ENCODE measurements around the gene PTTG1IP.

PTTG1IP gene

GRCh38 chr21:44805226-44805625 is 68.3 kb downstream of the PTTG1IP start:
- H3K27me3 ChIP-seq (ENCODE audit: insufficient read depth, low read length) = no peaks in the 10 kb centered on the region

GRCh38 chr21:44804762-44805161 is 68.7 kb downstream of the PTTG1IP start:
- Histone ChIP-seq H2BK120ac (ENCODE audit: insufficient read depth, low read length, poor library complexity) (no peak overlapping the region), H2BK12ac (ENCODE audit: low read length) (no peak overlapping the region), H3K79me2 (ENCODE audit: control insufficient read depth, insufficient read depth, low read length, poor library complexity) (peaks cover 10% of the 10 kb centered on the region), H3K79me1 (ENCODE audit: low read length) (peaks cover 6% of the 10 kb centered on the region), H3K4me1 (ENCODE audit: control insufficient read depth in 1 of 2, insufficient read depth in 2 of 2, low read length in 2 of 2) (peaks cover 6 to 11% of the 10 kb centered on the region in 2 experiments), H3K9ac (ENCODE audit: low read length) (no peak overlapping the region), H4K12ac (ENCODE audit: low read depth, low read length) (no peak overlapping the region), H2AFZ (ENCODE audit: insufficient read depth, low read length, poor library complexity) (no peak overlapping the region), H3K36me3 (ENCODE audit: control insufficient read depth in 1 of 2, insufficient read depth in 2 of 2, low read length in 2 of 2) (peaks cover 33 to 46% of the 10 kb centered on the region in 2 experiments), H3K23ac (ENCODE audit: low read length) (no peak overlapping the region), H4K8ac (ENCODE audit: low read depth, low read length) (no peak overlapping the region), H3K4me2 (ENCODE audit: low read length) (no peak overlapping the region), H3K27ac (ENCODE audit: low read depth, low read length) (no peak overlapping the region), H2AK5ac (ENCODE audit: low read length) (no peak overlapping the region), H3K14ac (ENCODE audit: low read length) (no peak overlapping the region), H3K27me3 (ENCODE audit: insufficient read depth, low read length) (no peaks in the 10 kb centered on the region), H4K91ac (ENCODE audit: low read depth, low read length) (no peak overlapping the region), H2BK5ac (ENCODE audit: low read depth, low read length, poor library complexity) (no peak overlapping the region), H3K4ac (ENCODE audit: low read depth, low read length) (no peak overlapping the region), H3K9me3 (ENCODE audit: insufficient read depth, low read depth, low read length) (no peaks in the 10 kb centered on the region), H3K4me3 (ENCODE audit: low read depth, low read length) (no peak overlapping the region), H3K18ac (ENCODE audit: low read length) (no peak overlapping the region)
- WGBS (ENCODE audit: extremely low coverage, insufficient coverage, insufficient read length) = no CpG with 5 or more reads among the region's 6 CpGs
- DNase-seq = no peak

More at GRCh38 chr21:44805226-44805625, 68.3 kb downstream of the PTTG1IP start:
- no CpG with 5 or more reads among the region's 4 CpGs for WGBS (ENCODE audit: extremely low coverage, insufficient coverage, insufficient read length)
- Histone ChIP-seq H2BK12ac (ENCODE audit: low read length) (no peak overlapping the region), H3K4ac (ENCODE audit: low read depth, low read length) (no peak overlapping the region), H2AK5ac (ENCODE audit: low read length) (no peak overlapping the region), H3K79me1 (ENCODE audit: low read length) (peaks cover 6% of the 10 kb centered on the region), H3K27ac (ENCODE audit: low read depth, low read length) (no peak overlapping the region), H2AFZ (ENCODE audit: insufficient read depth, low read length, poor library complexity) (no peak overlapping the region), H3K23ac (ENCODE audit: low read length) (no peak overlapping the region), H4K91ac (ENCODE audit: low read depth, low read length) (no peak overlapping the region), H4K12ac (ENCODE audit: low read depth, low read length) (no peak overlapping the region), H3K4me2 (ENCODE audit: low read length) (no peak overlapping the region), H3K36me3 (ENCODE audit: control insufficient read depth in 1 of 2, insufficient read depth in 2 of 2, low read length in 2 of 2) (peaks cover 37 to 51% of the 10 kb centered on the region in 2 experiments), H2BK120ac (ENCODE audit: insufficient read depth, low read length, poor library complexity) (no peak overlapping the region), H3K18ac (ENCODE audit: low read length) (no peak overlapping the region), H3K4me3 (ENCODE audit: low read depth, low read length) (no peak overlapping the region), H3K4me1 (ENCODE audit: control insufficient read depth in 1 of 2, insufficient read depth in 2 of 2, low read length in 2 of 2) (peaks cover 6 to 11% of the 10 kb centered on the region in 2 experiments), H2BK5ac (ENCODE audit: low read depth, low read length, poor library complexity) (no peak overlapping the region), H3K9me3 (ENCODE audit: insufficient read depth, low read depth, low read length) (no peaks in the 10 kb centered on the region), H3K9ac (ENCODE audit: low read length) (no peak overlapping the region), H3K79me2 (ENCODE audit: control insufficient read depth, insufficient read depth, low read length, poor library complexity) (peaks cover 10% of the 10 kb centered on the region), H3K14ac (ENCODE audit: low read length) (no peak overlapping the region), H4K8ac (ENCODE audit: low read depth, low read length) (no peak overlapping the region)
- no peak for DNase-seq

- Histone ChIP-seq H4K91ac (ENCODE audit: low read depth, low read length) (no peak overlapping the region), H2AFZ (ENCODE audit: insufficient read depth, low read length, poor library complexity) (no peak overlapping the region), H3K79me2 (ENCODE audit: control insufficient read depth, insufficient read depth, low read length, poor library complexity) (peaks cover 10% of the 10 kb centered on the region), H3K4me2 (ENCODE audit: low read length) (no peak overlapping the region), H3K79me1 (ENCODE audit: low read length) (peaks cover 6% of the 10 kb centered on the region), H3K36me3 (ENCODE audit: control insufficient read depth in 1 of 2, insufficient read depth in 2 of 2, low read length in 2 of 2) (peaks cover 27 to 39% of the 10 kb centered on the region in 2 experiments), H3K4ac (ENCODE audit: low read depth, low read length) (no peak overlapping the region), H4K12ac (ENCODE audit: low read depth, low read length) (no peak overlapping the region), H3K4me3 (ENCODE audit: low read depth, low read length) (no peak overlapping the region), H2BK5ac (ENCODE audit: low read depth, low read length, poor library complexity) (no peak overlapping the region), H3K14ac (ENCODE audit: low read length) (no peak overlapping the region), H2BK120ac (ENCODE audit: insufficient read depth, low read length, poor library complexity) (no peak overlapping the region), H3K27ac (ENCODE audit: low read depth, low read length) (no peak overlapping the region), H3K27me3 (ENCODE audit: insufficient read depth, low read length) (no peaks in the 10 kb centered on the region), H3K18ac (ENCODE audit: low read length) (no peak overlapping the region), H4K8ac (ENCODE audit: low read depth, low read length) (no peak overlapping the region), H2BK12ac (ENCODE audit: low read length) (no peak overlapping the region), H3K23ac (ENCODE audit: low read length) (no peak overlapping the region), H3K9ac (ENCODE audit: low read length) (no peak overlapping the region), H3K9me3 (ENCODE audit: insufficient read depth, low read depth, low read length) (no peaks in the 10 kb centered on the region), H3K4me1 (ENCODE audit: control insufficient read depth in 1 of 2, insufficient read depth in 2 of 2, low read length in 2 of 2) (peaks cover 6 to 11% of the 10 kb centered on the region in 2 experiments), H2AK5ac (ENCODE audit: low read length) (no peak overlapping the region)
- no peak for DNase-seq
- WGBS (ENCODE audit: extremely low coverage, insufficient coverage, insufficient read length) = no CpG with 5 or more reads among the region's 3 CpGs
Measured at GRCh38 chr21:44803651-44804050, 69.8 kb downstream of the PTTG1IP start.

GRCh38 chr21:44802396-44803153 is 70.9 kb downstream of the PTTG1IP start:
- Histone ChIP-seq H4K12ac (ENCODE audit: low read depth, low read length) (peak overlapping the region; percentile 41), H3K23ac (ENCODE audit: low read length) (no peak overlapping the region), H3K79me1 (ENCODE audit: low read length) (peaks cover 6% of the 10 kb centered on the region), H2AFZ (ENCODE audit: insufficient read depth, low read length, poor library complexity) (peak overlapping the region; percentile 17), H3K18ac (ENCODE audit: low read length) (no peak overlapping the region), H3K79me2 (ENCODE audit: control insufficient read depth, insufficient read depth, low read length, poor library complexity) (peaks cover 13% of the 10 kb centered on the region), H2BK12ac (ENCODE audit: low read length) (no peak overlapping the region), H3K27me3 (ENCODE audit: insufficient read depth, low read length) (no peaks in the 10 kb centered on the region), H3K27ac (ENCODE audit: low read depth, low read length) (no peak overlapping the region), H3K4me3 (ENCODE audit: low read depth, low read length) (peak overlapping the region; percentile 93), H2BK5ac (ENCODE audit: low read depth, low read length, poor library complexity) (no peak overlapping the region), H3K9me3 (ENCODE audit: insufficient read depth, low read depth, low read length) (no peaks in the 10 kb centered on the region), H3K4ac (ENCODE audit: low read depth, low read length) (no peak overlapping the region), H3K4me1 (ENCODE audit: control insufficient read depth in 1 of 2, insufficient read depth in 2 of 2, low read length in 2 of 2) (peaks cover 6 to 11% of the 10 kb centered on the region in 2 experiments), H3K36me3 (ENCODE audit: control insufficient read depth in 1 of 2, insufficient read depth in 2 of 2, low read length in 2 of 2) (peaks cover 22 to 30% of the 10 kb centered on the region in 2 experiments), H3K9ac (ENCODE audit: low read length) (peak overlapping the region; percentile 75), H2AK5ac (ENCODE audit: low read length) (no peak overlapping the region), H2BK120ac (ENCODE audit: insufficient read depth, low read length, poor library complexity) (no peak overlapping the region), H3K14ac (ENCODE audit: low read length) (peak overlapping the region; percentile 13), H4K8ac (ENCODE audit: low read depth, low read length) (peak overlapping the region; percentile 89), H3K4me2 (ENCODE audit: low read length) (peak overlapping the region; percentile 72), H4K91ac (ENCODE audit: low read depth, low read length) (peak overlapping the region; percentile 28)
- no peak for DNase-seq
- WGBS (ENCODE audit: extremely low coverage, insufficient coverage, insufficient read length) = no CpG with 5 or more reads among the region's 32 CpGs

All from trophoblast cell (in vitro differentiated cells and primary cell).